Measurements from ENCODE around the gene TTC7B. TPM values are rescaled to one million over a fixed set of nuclear protein-coding genes. Genes with fewer than 3 reads are reported as not detected.

Gene TTC7B
- total and polyA plus RNA-seq, 9 of the 15 experiments (the other 6 are each of a cell fraction or from before 2014, with no cell fraction given): 2.2 to 77.2 (median 36.7) TPM

- intact Hi-C loops (cut with micrococcal nuclease) (no loop called here), in situ Hi-C loops (cut with MboI) (no loop called here)
- no peaks in the 10 kb centered on the region for H4K20me1 ChIP-seq (replicated peaks; ENCODE audit: control insufficient read depth, insufficient read depth, low read length)
- ATAC-seq (no peak), DNase-seq (ENCODE audit: extremely low read depth in 1 of 4, low spot score in 3 of 4) (no peak), FAIRE-seq (no peak)
- WGBS (ENCODE audit: insufficient coverage, low coverage, missing lambda C conversion rate): 100% methylated on average over 2 of the region's 2 CpGs
- H3K4me3 ChIP-seq: no peak overlapping the region
- no peaks in the 10 kb centered on the region for H3K79me2 ChIP-seq (ENCODE audit: control insufficient read depth, insufficient read depth, low read length)
- H3K9ac ChIP-seq (ENCODE audit: insufficient read depth in 1 of 2, low read depth in 2 of 2, low read length in 2 of 2): no peak overlapping the region
- no peak overlapping the region for H3K4me2 ChIP-seq (ENCODE audit: insufficient read depth, low read length)
- TF ChIP-seq SRF (CRISPR knock-in tag; IDR thresholded peaks at IDR 0.05): no peak
- no peak for TF ChIP-seq BRF1 (IDR thresholded peaks at IDR 0.05; ENCODE audit: borderline replicate concordance, extremely low read depth, insufficient read length)
- TF ChIP-seq ZNF239 (CRISPR knock-in tag; IDR thresholded peaks at IDR 0.05): no peak
- TF ChIP-seq POLR2AphosphoS5 (IDR thresholded peaks at IDR 0.05; ENCODE audit: control insufficient read depth, insufficient read depth, low read depth, low read length): no peak
- no peak for TF ChIP-seq KAT8 (IDR thresholded peaks at IDR 0.05; ENCODE audit: low read depth)
- no peak for TF ChIP-seq MLLT1 (IDR thresholded peaks at IDR 0.05)
- TF ChIP-seq ZNF699 (CRISPR knock-in tag; IDR thresholded peaks at IDR 0.05; ENCODE audit: insufficient replicate concordance): no peak
- no peak for TF ChIP-seq KDM1A (IDR thresholded peaks at IDR 0.05)
- no peak for TF ChIP-seq ZBTB17 (CRISPR knock-in tag; IDR thresholded peaks at IDR 0.05)
- TF ChIP-seq KLF6 (CRISPR knock-in tag; IDR thresholded peaks at IDR 0.05; ENCODE audit: borderline replicate concordance): no peak
- TF ChIP-seq ZNF133 (CRISPR knock-in tag; IDR thresholded peaks at IDR 0.05): no peak
- TF ChIP-seq XRCC3 (IDR thresholded peaks at IDR 0.05): no peak
- no peak for TF ChIP-seq SP1 (CRISPR knock-in tag; IDR thresholded peaks at IDR 0.05)
- TF ChIP-seq DLX4 (CRISPR knock-in tag; IDR thresholded peaks at IDR 0.05): no peak
- no peak for TF ChIP-seq NFIC (IDR thresholded peaks at IDR 0.05)
- H3K27me3 ChIP-seq (ENCODE audit: control insufficient read depth in 2 of 2, insufficient read depth in 2 of 2, low read length in 2 of 2): no peaks in the 10 kb centered on the region
- no TSS peak for BruUV-seq (replicated peaks)
- ChIA-PET CTCF (ENCODE audit: low intra/inter-chr PET ratio) (no interaction called here), POLR2A (no interaction called here)
- H3K36me3 ChIP-seq (ENCODE audit: control insufficient read depth, insufficient read depth, low read length): no peaks in the 10 kb centered on the region
- H3K9me3 ChIP-seq (replicated peaks; ENCODE audit: control insufficient read depth, insufficient read depth, low read depth, low read length): no peaks in the 10 kb centered on the region
- no peak overlapping the region for H3K27ac ChIP-seq (ENCODE audit: extremely low read depth, low read depth, low read length)
- no peak overlapping the region for H2AFZ ChIP-seq (ENCODE audit: low read depth, low read length)
- H3K9me1 ChIP-seq (ENCODE audit: control insufficient read depth, insufficient read depth, low read length): no peaks in the 10 kb centered on the region
- no peaks in the 10 kb centered on the region for H3K4me1 ChIP-seq (replicated peaks in 1 of 2; ENCODE audit: control insufficient read depth in 2 of 2, insufficient read depth in 2 of 2, low read length in 2 of 2)
Measured at GRCh38 chr14:90864741-90865140, 48.5 kb upstream of the TTC7B start.

Data from K562 (cell line).